EL (cell line): ENCODE measurements around the gene SLC22A23.

Experiments used
- DNase-seq: peaks from one replicate; pipeline ENCODE4 v3.0.0-alpha.2; 2016

The SLC22A23 gene

DNA sequence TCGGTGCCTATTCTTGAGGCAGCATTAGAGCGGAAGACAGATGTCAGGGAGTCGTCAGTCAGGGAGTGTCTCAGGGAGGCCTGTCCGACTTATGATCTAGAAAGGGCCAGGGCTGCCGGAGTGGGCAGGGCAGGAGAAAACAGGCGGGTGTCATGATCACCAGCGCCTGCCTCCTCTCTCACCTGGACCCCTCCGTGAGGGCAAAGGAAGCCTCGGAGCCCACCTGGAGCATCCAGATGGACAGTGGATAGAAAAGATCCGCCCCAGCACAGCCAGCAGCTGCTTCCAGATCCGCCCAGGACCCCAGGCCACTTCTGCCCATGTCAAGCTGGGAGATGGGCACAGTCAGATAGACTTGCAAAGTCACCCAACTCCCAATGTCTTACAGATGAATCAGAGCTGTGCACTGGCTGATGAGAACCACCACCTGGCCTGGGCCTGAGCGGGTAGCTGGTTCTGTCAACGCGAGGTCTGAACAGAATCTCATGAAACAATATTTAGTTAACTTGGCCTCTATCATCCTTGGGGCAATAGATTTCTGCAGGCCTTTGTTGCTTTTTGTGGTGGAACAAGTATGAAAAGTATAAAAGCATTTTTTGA is 175.9 kb downstream of the SLC22A23 start:
- DNase-seq, result no peak

DNA sequence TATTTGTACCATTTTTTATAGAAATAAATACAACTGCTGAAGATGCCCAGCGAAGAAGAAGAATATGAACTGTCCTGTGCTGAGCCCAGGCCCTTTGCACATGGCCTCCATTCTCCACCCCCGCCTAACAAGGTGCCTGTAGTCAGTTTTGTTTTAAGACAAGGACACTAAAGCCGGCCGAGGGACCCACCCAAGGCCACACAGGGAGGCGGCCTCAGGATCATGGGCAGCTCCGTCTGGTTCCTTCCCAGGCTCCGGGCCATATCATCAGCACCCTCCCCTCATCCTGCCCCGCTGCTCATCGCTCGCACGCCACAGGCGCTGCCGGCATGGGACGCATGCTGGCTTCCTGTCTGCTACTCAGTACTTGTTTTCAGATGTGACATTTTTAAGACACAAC is 176.8 kb downstream of the SLC22A23 start:
- DNase-seq, result no peak

DNA sequence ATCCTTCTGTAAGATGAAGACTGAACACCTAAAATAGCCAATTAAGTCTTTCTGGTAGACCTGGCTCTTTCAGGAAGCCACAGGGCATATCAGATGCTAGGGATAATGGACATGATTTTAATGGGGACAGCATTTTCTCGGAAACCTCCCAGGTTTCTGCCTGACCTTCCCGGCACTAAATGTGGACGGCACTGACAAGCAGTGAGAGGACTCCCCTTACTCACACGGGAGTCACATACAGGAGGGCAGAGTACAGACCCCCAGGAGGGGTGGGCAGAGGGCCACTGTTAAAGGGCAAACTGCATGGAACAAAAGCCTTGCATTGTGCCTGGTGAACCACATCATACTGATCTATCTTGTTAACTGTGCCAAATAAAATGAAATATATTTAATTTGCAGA is 178.2 kb downstream of the SLC22A23 start:
- no peak for DNase-seq

DNA sequence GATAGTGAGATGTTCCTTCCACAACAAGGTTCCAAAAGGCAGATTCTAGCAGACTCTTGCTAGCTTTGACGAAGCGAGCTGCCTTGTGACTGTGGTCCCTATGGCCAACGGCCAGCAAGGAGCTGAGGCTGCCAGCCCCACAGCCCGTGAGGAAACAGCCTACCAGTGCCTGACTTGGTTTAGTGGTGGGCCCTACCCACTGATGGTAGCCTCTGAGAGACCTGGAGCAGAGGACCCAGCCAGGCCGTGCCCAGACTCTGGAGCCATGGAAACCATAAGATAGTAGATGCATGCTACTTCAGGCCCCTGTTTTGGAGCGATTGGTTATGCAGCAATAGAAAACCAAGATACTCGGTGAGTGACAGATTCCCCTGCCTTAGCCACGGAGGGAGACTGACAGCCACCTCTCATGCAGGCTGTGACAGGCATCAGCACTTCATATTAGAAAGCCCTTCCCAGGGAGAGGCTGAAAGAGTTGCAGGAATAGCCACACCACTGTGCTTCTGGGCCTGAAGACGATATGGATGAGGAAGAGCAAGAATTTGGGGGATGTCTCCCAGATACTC is 178.9 kb downstream of the SLC22A23 start:
- DNase-seq, result no peak

DNA sequence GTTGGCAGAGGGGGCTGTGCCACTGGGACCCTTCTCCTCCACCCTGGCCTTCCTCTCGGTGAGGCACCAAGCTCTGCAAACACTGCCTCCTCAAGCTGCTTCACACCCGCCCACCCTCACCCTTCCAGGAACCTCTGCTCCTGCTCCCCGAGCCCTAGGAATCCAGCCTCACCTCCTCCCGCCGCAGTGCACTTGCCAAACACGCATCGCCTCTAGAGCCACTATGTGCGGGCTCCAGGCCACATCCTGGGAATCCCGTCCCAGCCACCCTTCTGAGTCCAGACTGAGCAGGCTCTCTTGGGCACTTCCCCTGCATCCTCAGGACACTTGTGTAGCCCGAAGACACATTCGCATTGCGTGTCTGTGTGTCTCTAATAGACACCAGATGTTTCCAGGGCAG is 179.6 kb downstream of the SLC22A23 start:
- DNase-seq, result no peak

DNA sequence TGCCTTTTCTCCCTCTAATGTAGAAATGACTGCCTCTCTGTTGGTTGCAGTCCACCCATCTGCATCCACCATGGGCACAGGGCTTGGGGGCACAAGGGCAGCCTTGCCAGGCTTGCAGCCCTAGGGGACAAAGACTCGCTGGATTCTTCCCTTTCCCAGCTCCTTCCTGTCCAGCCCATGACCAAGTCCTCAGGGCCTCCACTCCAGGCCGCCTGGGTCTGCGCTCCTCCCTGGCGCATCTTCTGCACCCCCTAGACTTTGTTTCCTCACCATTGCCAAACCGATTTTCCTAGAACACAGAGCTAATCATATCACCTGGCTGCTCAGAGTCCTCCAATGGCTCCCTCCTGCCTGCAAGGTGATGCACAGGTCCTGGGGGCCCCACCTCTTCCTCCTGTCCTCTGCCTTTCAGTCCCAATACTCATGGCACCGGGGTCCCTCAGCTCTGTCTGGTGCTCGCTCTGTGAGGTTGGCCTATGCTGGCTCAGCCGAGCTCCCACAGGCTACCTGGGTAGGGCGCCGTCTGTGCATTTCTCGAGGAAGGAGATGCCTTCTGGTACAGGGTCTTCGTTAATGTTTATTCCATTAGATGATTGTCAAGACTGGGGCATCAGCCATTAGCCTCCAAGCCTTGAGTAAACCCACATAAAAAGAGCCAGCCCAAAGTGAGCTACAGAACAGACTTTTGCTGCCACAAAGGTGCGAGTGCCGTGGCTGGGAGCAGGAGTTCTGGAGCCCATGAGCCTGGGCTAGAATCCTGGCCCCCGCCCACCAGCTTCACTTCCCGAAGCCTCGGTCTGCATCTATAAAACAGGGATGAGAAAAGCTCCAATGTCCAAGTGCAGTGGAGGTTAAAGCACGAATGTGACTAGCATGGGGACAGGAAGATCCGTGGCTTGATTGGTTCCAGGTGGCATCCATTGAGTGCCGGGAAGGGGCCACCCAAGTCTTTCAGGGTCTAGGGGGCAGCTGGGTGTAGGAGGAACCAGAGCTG is 180.4 kb downstream of the SLC22A23 start:
- DNase-seq, result no peak

DNA sequence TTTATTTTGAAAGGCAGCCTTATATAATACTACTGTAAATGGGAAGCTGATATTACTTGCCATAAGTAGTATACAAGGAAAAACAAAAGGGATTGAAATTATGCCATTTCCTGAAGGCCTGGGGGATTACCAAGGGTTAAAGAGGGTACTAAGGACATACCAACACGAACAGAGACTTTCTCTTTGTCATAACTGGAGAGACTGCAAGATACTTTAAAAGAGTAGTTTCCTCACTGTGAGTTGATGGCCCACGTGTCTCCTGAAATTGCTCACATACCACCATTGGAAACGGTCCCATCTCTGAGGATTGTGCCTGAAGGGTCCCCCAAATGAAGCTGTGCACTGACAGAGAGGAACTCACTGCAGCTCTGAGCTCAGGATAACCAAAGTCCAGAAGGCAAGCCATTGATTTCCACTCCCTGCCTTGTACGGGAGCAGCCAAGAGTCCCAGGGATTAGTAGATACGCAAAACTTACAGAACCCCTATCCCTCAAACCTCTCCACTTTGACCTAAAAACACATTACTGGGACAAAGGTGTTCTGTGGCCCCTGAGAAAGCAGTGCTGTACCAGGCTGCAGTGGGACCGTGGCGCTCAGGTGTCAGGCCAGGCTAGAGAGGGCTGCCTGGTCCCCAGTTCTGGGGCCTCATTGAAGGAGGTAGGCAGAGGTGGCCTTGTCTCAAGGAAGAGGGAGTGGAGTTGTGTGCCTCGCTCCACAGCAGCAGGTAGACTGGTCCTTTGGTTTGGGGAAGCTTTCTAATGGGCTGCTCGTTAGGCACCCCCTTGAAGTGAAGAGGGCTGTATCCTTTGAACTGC is 182.9 kb downstream of the SLC22A23 start:
- DNase-seq, result no peak

DNA sequence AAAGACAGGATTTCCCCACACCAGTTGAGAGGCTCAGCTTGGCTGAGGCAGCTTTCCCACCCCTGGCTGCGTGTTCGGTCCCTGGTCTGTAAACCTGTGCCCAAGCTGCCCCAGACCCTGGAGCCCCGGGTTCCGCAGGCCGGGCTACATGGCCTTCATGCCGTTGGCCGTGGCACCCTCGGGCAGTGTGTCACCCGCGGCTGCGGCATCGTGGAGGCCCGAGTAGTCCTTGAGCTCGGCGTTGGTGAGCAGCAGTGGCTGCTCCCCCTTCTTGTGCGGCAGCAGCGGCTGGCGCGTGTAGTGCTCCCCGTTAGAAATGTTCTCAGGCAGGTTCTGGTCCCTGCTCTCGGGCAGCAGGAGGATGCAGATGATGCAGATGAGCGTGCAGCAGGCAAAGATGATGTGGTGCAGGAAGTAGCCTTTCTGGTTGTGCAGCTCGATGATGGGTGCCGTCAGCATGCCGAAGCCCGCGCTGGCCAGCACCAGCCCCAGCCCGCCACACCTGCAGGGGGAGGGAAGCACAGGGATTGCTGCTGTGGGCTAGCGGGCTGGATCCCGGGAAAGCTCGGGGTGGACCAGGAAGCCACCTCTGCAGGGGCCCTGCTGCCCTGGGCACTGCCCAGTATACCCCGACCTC is 183.8 kb downstream of the SLC22A23 start:
- DNase-seq, result no peak

DNA sequence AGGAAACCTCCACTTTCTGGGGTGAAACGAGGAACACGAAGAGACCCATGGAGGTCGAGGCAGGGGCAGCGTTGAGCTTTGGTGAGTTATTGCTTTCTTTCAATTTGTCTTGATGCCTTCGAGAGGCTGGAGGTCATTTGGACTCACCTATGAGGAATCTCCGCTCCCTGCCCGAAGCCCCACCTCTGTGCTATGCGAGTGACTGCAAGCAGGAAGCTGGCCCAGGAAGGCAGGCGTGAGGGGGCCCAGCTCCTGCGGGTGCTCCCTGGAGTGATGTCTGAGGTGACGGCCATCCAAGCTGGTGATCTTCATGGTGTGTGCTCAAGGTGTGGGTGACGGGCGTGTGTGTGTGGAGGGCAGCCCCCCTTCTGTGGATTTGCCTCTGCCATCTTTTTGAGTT is 185.1 kb downstream of the SLC22A23 start:
- no peak for DNase-seq

DNA sequence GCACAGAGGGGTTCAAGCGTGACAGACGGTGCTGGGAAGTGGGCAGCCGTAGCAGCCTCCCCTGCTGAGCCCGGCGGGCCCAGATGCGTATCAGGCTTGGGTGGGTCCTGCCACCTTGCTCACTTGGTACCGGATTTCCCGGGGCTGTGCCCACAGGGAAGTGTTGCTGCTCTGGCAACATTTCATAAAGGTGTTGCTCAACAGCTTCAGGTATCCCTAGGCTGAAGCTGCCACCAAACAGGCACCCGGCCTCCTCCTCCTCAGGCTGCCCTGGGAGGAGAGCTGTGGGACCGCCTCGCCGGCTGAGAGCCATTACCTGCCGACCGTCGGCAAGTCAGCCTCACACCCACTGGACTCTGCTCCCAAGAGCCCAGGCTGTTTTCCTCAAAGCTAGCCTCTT is 186.6 kb downstream of the SLC22A23 start:
- DNase-seq, result no peak

DNA sequence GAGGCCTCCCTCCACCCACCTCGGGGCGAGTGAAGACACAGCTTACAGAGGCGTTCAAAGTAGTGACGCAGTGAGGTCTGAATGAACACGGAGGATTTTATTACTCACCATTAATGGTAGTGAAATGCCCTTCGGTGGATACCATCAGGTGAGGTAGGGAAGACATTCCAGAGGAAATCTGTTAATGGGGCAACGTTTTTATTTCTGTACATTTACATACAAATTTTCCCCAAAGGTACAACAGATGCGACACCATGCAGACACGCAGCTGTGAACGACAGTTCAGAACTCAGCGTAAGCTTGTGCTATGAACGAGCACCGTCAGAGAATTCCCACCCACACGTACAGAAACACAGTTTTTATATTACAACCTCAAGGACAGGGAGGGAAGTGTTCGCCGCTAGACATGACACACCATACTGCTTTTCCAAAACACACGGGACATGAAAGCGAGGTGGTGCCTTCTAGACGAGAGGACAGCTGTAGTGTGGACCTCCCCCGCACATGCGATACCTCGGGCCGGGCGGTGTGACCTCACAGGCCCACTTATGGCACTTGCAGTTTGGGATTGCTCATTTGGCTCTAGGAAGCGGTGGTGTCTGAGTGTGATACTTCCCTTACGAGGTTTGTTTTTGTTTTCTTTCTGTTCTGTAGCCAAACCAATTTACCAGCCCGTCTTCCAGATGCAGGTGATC is 187.4 kb downstream of the SLC22A23 start:
- DNase-seq, result no peak

DNA sequence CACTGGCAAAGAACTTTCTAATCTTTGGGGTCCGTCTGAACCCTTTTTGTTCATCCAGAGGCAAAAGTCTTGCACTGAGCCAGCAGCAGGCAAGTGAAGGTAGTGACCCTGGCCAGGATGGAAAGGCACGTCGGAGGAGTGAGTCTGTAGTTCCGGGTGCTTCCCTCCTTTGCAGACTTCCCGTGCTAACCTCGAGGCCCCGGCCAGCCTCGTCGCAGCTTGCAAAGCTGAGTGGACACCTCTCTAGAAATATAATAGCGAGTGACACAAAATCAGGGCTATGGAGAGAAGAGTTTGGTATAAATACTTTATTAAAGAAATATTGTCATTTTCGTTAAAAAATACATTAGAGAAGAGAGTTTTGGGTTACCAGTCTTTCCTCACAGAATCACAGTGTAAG is 188.2 kb downstream of the SLC22A23 start:
- no peak for DNase-seq

DNA sequence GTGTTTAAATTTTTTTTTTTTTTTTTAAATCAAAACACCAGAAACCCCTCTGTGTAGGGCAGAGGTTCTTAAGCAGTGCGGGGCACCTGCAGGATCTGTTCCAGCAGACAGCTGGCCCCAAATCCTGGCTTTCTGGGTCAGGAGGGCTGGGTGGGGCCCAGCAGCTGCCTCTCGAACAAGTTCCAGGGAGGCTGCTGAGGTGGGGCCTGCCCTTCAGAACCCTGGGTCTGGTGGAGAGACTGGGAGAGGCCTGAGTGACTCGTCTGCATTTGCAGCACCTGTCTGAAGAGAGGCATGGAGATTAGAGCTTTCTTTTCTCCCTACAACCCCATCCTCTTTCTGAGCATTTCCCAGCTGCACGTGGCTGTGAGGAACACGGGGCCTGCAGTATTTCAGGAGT is 189.7 kb downstream of the SLC22A23 start:
- DNase-seq, result no peak

DNA sequence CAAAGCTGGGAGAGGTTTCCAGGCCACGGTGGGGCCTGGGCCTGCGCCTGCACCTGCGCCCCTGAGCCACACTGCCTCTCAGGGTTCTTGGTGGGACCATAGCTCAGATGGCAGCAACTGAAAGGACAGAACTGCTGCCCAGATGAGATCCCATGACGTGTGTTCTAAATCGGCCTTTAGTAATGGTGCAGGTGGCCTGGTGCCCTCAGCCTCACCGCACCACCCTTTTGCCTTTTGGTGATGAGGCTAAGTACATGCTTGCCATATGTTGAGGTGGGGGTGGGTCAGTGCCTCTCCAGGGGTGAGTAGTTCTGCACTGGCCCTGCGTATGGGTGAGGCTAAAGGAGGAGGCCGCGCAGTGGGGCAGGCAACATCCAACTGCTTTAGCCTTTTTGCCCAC is 190.7 kb downstream of the SLC22A23 start:
- DNase-seq, result no peak

DNA sequence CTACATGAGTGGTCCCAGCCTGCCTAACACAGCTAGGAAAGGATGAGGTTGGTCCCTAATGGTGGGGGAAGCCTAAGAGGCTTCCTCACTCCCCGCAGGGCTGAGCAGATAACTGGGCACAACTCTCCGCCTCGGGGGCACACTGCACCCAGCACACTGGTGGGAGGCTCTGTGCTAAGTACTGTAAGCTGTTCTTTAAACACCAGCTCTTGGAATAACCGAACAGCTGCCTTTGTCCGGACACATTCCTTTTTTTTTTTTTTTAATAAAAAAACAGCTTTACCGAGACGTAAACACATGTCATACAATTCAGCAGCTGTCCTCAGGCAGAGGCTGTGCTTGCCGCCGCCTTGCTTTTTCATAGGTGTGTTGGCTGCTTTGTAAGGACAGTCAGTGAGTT is 191.2 kb downstream of the SLC22A23 start:
- DNase-seq, result no peak

DNA sequence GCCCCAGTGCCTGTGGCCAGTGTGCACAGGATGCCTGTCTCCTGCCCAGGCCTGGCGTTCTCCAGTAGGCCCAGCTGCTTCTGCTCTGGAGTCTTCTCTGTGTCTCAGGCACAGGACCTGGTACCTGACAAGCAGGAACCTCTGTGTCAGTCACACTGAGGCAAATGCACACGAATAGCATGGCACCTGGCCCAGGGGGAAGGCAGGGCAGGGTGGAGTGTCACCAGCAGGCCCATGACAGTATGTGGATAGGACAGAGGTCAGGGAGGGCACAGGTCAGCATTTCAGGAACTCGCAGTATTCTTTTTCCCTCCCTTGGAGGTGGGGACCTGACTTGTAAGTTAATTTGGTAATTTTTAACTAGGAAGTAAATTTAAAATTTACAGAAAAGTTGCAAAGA is 192.5 kb downstream of the SLC22A23 start:
- no peak for DNase-seq

DNA sequence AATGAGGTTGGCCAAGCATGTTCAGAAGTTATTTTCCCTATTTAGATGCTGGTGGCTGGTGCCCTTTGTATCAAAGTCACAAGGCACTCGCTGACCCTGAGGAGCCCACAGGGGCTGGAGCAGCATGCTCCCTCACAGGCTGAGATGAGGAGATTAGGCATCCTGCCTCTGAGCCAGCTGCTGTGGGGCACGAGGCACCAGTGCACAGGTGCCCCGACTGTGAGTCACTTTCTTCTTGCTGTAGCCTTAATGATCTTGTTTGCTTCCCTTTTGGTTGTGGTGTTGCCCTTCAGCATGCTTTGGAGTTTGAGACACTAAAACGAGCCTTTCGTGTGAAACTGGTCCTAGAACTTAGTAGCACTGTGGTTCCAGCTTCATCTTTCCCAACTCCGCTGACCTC is 193.8 kb downstream of the SLC22A23 start:
- no peak for DNase-seq

DNA sequence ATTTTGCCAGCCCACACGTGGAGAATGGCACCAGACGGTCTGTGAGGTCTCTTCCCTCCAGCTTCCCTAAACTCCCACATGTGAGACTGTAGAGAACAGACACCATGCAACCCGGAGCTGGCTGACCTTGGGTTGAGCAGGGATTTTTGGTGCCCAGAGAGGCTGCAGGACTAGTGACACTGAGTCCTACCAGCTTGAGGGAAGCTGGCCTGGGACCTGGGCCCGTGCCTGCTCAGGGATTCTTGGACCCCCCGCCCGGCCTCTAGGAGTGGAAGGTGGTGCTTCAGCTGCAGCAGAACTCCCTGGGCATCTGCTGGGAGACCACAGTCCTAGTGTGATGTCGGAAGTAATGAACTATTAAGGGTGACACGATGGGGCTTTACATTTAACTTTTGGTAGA is 194.9 kb downstream of the SLC22A23 start:
- no peak for DNase-seq

DNA sequence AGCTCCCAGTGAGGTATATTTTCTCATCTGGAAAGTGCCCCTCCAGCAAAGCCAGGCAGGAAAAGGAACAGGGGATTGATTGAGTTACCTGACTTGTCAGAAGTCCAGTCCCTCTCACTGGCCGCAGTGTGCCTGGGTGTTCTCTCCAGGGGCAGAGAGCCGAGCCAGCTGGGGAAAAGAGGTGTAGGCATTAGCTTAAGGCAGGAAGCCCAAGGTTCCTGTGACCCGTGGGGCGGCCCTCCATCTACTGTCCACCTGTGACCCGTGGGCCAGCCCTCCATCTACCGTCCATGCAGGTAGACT is 195.4 kb downstream of the SLC22A23 start:
- no peak for DNase-seq

DNA sequence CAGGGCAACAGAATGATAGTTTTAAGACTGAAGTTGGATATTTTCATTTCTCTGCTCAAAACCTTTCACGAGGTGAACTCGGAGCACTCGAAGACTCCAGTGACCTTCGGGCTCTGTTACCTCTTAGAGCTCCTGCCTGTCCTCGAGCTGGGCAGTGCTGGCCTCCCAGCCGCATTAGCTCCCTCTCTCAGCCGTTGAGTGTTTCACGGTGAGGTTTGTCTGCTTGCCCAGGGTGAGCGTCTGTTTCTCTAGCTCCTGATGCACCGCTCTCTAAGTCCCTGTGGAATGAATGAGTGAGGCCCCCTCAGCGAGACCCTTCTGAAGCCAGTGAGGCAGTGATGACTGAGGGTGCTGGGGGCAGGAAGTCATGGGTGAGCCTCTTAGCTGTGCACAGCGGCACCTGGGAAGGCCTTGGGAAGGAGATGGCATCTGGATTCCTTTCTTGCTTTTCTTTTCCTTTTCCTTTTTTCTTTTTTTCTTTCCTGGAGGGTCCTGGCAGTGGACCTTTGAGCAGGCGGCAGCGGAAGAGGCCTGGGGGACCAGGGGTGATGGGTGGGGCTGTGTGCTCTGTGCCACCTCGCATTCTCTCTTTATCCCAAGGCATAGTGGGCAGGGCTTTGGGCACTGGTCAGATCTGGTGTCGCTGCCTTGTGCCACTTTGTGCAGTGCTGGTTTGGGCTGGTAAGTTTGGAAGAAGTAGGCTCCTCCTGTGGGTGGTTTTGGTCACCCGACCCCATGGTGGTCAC is 195.9 kb downstream of the SLC22A23 start:
- no peak for DNase-seq

DNA sequence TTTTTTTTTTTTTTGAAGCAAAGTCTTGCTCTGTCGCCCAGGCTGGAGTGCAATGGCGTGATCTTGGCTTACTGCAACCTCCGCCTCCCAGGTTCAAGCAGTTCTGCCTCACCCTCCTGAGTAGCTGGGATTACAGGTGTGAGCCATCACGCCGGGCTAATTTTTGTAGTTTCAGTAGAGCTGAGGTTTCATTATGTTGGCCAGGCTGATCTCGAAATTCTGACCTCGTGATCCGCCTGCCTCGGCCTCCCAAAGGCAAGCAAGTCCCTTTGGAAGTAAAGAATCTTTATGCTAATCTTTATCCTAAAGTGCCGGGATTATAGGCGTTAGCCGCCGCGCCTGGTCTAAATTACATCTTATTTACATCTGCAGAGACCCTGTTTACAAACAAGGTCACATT is 196.6 kb downstream of the SLC22A23 start:
- DNase-seq, result no peak
